Measurements from ENCODE around the gene IL1B.

DNA sequence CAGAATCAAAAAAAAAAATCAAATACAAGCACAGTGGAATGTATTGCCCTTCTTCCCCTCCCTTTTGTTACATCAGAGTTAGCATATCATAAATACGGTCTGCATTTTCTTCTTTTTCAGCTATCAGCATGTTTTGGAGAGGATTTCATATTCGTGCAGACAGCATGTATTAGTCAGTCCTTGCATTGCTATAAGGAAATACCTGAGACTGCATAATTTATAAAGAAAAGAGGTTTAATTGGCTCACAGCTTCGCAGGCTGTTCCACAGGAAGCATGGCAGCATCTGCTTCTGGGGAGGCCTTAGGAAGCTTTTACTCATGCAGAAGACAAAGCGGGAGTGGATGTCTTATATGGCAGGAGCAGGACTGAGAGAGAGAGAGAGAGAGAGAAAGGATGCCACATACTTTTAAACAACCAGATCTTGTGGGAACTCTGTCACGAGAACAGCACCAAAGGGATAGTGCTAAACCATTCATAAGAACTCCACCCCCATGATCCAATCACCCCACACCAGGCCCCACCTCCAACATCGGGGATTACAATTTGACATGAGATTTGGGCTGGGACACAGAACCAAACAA, 8.9 kb downstream of the IL1B start:
- TF ChIP-seq EZH2 (IDR thresholded peaks at IDR 0.05), result no peak
- no peak for TF ChIP-seq POLR2AphosphoS5 (IDR thresholded peaks at IDR 0.05; ENCODE audit: borderline replicate concordance, low read depth, low read length)
- TF ChIP-seq FOXP2 (optimal IDR thresholded peaks at IDR 0.05; ENCODE audit: control extremely low read depth, extremely low read length, insufficient read depth), result no peak

Data from SK-N-MC (cell line).